Mesodermal cell (in vitro differentiated cells): ENCODE measurements around the gene STMN3.

Experiments
- H3K27ac ChIP-seq: 2 replicates; pipeline ENCODE4 v1.7.0; 2013; ENCODE audit warnings: mild to moderate bottlenecking, low read depth, low read length, moderate library complexity; ENCODE audit not compliant: severe bottlenecking
- H3K36me3 ChIP-seq: 2 replicates; pipeline ENCODE4 v1.7.1; 2013; ENCODE audit warnings: mild to moderate bottlenecking, low read length, moderate library complexity; ENCODE audit not compliant: control insufficient read depth, insufficient read depth
- H3K4me1 ChIP-seq: one replicate; pipeline ENCODE4 v1.7.1; 2013; ENCODE audit warnings: mild to moderate bottlenecking, low read length; ENCODE audit not compliant: insufficient read depth, control insufficient read depth, poor library complexity, severe bottlenecking
- H3K4me3 ChIP-seq: 2 replicates; pipeline ENCODE4 v1.7.0; 2013; ENCODE audit warnings: low read length, control low read depth, mild to moderate bottlenecking; ENCODE audit not compliant: insufficient read depth, poor library complexity, severe bottlenecking; ENCODE audit errors: extremely low read depth
- H3K9me3 ChIP-seq: 2 replicates; pipeline ENCODE4 v1.7.1; 2013; ENCODE audit warnings: mild to moderate bottlenecking, low read length, moderate library complexity; ENCODE audit not compliant: control insufficient read depth
- WGBS, 2 experiments: methylation state at CpG; one replicate each; pipeline ENCODE4 v1.1.5; 2013; ENCODE audit warnings: missing lambda C conversion rate in 2 of 2; ENCODE audit not compliant: insufficient coverage in 2 of 2; 5-methylcytosine and 5-hydroxymethylcytosine counted together

STMN3 gene

GRCh38 chr20:63627129-63627750 lies 26.0 kb downstream of the STMN3 start:
- H3K36me3 ChIP-seq: peaks cover 3% of the 10 kb centered on the region
- peaks cover 7% of the 10 kb centered on the region for H3K4me1 ChIP-seq
- H3K4me3 ChIP-seq: peak overlapping the region; percentile 83
- 0% methylated on average over 32 to 45 of the region's 68 CpGs for WGBS, 2 experiments
- peak overlapping the region; percentile 67 for H3K27ac ChIP-seq
- no peaks in the 10 kb centered on the region for H3K9me3 ChIP-seq

DNA sequence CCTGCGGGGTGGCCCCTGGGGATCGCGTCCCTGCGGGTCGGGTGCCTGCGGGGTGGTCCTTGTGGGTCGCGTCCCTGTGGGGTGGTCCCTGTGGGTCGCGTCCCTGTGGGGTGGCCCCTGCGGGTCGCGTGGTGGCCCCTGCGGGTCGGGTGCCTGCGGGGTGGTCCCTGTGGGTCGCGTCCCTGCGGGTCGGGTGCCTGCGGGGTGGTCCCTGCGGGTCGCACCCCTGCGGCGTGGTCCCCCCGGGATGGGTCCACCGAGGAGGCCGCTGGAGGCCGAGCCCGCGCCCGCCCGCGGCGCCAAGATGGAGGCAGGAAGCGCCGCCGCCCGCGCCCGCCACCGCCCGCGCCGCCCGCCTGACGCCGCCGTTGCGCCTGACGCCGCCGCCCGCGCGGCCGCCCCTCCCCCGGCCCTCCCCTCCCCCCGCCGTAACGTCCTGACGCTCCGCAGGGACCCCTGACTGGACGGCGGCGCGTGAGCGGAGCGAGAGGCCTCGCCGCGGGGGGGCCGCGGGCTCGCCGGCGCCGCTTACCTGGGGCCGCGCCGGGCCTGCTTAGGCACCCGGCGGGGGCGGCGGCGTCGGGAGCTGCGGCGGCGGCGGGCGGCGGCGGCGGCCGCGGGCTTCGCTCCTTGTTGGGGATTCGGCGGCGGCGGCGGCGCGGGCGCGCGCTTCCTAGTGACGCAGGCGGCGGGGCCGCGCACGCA lies 26.6 kb downstream of the STMN3 start, which contains the start of gene GMEB2:
TSS of gene GMEB2 (minus strand) at position 678 of the 705 bp plus-strand sequence. CDS start 7,704 bp downstream, outside the sequence.
- H3K27ac ChIP-seq: peak within 1 kb of the TSS; percentile 81
- H3K4me3 ChIP-seq: peak within 1 kb of the TSS; percentile 83
- H3K4me1 ChIP-seq: peaks cover 7% of the 10 kb centered on the region
- H3K36me3 ChIP-seq: peaks cover 3% of the 10 kb centered on the region
- WGBS, 2 experiments: 0 to 1% methylated on average over 40 to 51 of the region's 114 CpGs
- H3K9me3 ChIP-seq: no peaks in the 10 kb centered on the region

DNA sequence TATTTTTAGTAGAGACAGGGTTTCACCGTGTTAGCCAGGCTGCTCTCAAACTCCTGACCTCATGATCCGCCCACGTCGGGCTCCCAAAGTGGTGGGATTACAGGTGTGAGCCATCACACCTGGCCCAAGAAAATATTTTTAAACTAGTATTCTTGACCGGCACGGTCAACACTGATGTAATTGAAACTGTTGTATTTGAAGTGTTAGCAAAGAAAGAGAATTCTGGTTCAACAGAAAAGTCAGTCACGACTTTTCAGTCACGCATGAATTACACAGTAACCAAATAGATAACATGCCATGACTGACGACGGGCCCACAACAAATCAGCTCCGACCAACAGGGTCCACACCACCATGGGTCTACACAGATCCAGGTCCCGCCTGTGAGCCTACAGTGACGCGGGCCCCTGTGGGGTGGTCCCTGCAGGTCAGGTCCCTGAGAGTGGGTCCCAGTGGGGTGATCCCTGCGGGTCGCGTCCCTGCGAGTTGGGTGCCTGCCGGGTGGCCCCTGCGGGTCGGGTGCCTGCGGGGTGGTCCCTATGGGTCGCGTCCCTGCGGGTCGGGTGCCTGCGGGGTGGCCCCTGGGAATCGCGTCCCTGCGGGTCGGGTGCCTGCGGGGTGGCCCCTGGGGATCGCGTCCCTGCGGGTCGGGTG lies 27.3 kb downstream of the STMN3 start:
- Histone ChIP-seq H3K4me1 (peaks cover 7% of the 10 kb centered on the region), H3K36me3 (peaks cover 3% of the 10 kb centered on the region), H3K27ac (peak overlapping the region; percentile 81), H3K9me3 (no peaks in the 10 kb centered on the region), H3K4me3 (peak overlapping the region; percentile 67)
- WGBS, 2 experiments: 20 to 47% methylated on average over 16 to 27 of the region's 36 CpGs

DNA sequence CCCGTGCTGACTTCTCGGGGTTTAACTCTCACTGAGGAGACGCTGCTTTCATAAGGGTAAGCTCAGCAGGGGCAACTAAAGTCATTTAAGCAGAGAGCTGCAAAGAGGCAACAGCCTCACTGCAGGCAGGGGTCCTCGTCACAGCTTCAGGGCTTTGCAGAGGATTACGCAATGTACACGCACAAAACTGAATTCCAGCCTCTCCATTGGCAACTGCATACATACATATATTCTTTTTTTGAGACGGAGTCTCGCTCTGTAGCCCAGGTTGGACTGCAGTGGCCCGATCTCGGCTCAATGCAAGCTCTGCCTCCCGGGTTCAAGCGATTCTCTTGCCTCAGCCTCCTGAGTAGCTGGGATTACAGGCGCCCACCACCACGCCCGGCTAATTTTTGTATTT lies 28.7 kb downstream of the STMN3 start:
- 90 to 92% methylated on average over 12 to 15 of the region's 15 CpGs for WGBS, 2 experiments

DNA sequence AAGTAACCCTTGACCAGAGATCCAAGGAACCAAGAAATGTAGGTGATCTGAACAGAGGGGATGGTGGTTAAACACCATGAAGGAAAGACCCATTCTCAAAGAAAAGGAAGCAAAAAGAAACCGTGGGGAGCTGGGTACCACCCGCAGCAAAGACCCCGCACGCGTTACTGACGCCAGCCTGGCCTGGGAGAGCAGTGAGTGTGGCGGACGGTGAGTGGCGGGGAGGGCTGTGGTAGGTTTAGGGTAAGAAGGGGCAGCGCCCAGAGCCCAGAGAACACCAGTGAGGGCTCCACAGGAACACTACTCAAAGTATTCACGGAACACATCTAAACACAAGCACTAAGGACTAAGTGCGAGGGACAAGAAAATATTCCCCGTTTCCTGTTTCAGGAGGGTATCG lies 30.5 kb downstream of the STMN3 start:
- Histone ChIP-seq H3K36me3 (peaks cover 20% of the 10 kb centered on the region), H3K9me3 (no peaks in the 10 kb centered on the region), H3K27ac (no peak overlapping the region), H3K4me1 (peaks cover 7% of the 10 kb centered on the region), H3K4me3 (no peak overlapping the region)
- WGBS, 2 experiments: 92 to 94% methylated on average over 6 of the region's 14 CpGs

More for the DNA sequence above, 28.7 kb downstream of the STMN3 start:
- no peak overlapping the region for H3K4me3 ChIP-seq
- H3K9me3 ChIP-seq: no peaks in the 10 kb centered on the region
- peaks cover 7% of the 10 kb centered on the region for H3K36me3 ChIP-seq
- H3K27ac ChIP-seq: no peak overlapping the region
- peaks cover 7% of the 10 kb centered on the region for H3K4me1 ChIP-seq

DNA sequence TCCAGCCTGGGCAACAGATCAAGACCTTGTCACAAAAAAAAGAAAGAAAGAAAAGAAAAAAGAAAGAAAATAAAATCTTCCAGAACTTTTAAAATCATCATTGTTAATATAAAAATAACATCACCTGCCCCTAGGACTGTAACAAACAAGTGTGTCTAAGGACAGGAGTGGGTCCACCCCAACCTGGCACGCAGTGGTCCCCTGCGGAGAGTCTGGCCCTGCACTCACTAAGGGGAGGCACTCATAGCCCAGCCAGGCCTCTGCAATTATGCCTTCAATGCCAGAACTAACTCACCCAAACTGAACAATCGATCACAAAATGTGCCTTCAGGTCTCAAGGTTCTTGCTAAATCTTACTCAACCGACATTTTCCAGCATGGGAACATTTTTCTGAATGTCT lies 31.1 kb downstream of the STMN3 start:
- Histone ChIP-seq H3K36me3 (peaks cover 26% of the 10 kb centered on the region), H3K4me1 (peaks cover 7% of the 10 kb centered on the region), H3K27ac (no peak overlapping the region), H3K4me3 (no peak overlapping the region), H3K9me3 (no peaks in the 10 kb centered on the region)
- WGBS, 2 experiments: 94 to 96% methylated on average over 2 to 3 of the region's 4 CpGs

DNA sequence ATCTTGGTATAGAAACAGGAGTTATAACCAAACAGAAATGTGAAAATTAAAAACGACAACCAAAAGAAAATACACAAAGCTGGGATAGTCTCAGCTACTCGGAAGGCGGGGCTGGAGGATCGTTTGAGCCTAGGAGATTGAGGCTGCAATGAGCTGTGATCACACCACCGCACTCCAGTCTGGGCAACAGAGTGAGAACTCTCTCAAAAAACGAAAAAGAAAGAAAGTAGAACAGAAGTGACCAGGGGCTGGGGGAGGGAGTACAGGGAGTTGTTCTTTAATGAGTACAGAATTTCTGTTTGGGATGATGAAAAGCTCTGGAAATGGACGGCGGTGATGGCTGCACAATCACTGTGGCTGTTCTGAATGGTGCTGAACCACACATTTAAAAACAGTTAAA lies 32.2 kb downstream of the STMN3 start:
- peaks cover 7% of the 10 kb centered on the region for H3K4me1 ChIP-seq

DNA sequence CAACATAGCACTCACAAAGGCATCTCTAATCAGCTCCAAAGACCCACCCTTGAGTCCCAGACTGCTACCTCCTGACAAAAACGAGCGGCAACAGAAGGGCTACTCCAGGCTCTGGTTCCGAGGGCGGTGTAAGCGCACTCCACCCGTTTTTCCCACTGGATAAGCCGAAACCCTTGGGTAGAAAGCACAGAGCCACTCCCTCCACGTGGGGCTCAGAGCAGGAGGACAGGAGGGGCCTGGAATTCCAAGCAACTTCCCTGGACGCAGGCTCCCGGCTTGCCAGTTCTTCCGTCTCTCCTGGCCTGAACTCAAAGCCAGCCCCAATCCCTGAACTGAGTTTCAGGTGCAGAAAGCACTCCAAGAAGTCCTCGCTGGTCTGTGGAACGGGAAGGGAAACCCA lies 33.7 kb downstream of the STMN3 start:
- Histone ChIP-seq H3K4me1 (no peaks in the 10 kb centered on the region), H3K4me3 (no peak overlapping the region), H3K27ac (no peak overlapping the region), H3K36me3 (peaks cover 50% of the 10 kb centered on the region), H3K9me3 (peaks cover 12% of the 10 kb centered on the region)
- 90 to 91% methylated on average over 11 to 13 of the region's 13 CpGs for WGBS, 2 experiments

More for the DNA sequence above, 32.2 kb downstream of the STMN3 start:
- no peak overlapping the region for H3K4me3 ChIP-seq
- 90 to 91% methylated on average over 8 of the region's 8 CpGs for WGBS, 2 experiments
- peaks cover 37% of the 10 kb centered on the region for H3K36me3 ChIP-seq
- no peak overlapping the region for H3K27ac ChIP-seq
- H3K9me3 ChIP-seq: no peaks in the 10 kb centered on the region

GRCh38 chr20:63619086-63619485 lies 34.1 kb downstream of the STMN3 start:
- Histone ChIP-seq H3K4me1 (no peaks in the 10 kb centered on the region), H3K27ac (no peak overlapping the region), H3K9me3 (peaks cover 13% of the 10 kb centered on the region), H3K4me3 (no peak overlapping the region), H3K36me3 (peaks cover 51% of the 10 kb centered on the region)
- WGBS, 2 experiments: 97 to 98% methylated on average over 16 of the region's 16 CpGs

DNA sequence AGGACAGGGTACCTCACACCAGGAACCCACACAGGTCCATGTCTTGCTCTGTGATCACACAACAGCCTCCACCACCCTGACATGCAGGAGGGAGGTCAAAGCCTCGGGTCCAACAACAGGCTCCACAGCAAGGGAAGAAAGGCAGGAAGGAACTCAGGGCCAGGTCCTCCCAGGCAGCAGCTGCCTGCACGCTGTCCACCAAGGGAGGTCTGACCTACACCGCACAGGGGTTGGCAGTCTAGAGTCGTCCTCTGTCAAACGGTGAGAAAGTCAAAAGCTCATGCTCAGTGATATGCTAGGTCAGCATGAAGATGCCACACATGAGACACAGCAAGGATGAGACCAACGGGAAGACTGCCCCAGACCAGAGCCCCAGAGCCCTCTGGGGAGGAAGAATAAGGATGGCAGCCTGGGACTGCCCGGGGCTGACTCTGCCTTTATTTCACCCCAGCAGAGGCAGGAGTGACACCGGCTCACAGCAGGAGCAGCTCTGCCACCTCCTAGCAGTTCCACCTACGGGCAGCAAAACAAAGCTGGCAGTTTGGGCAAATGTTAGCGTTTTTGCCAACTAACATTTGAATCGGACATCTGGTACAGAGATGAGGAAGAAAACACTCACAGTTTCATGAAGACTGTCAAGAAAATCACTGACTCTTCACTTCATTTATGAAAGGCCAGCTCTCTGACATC lies 34.8 kb downstream of the STMN3 start:
- Histone ChIP-seq H3K4me1 (no peaks in the 10 kb centered on the region), H3K27ac (no peak overlapping the region), H3K9me3 (peaks cover 13% of the 10 kb centered on the region), H3K36me3 (peaks cover 57% of the 10 kb centered on the region), H3K4me3 (no peak overlapping the region)
- 95 to 96% methylated on average over 9 to 10 of the region's 11 CpGs for WGBS, 2 experiments
